Measurements from ENCODE around the gene CD99.

The CD99 gene

GRCh38 chrX:2697741-2698299, 6.7 kb downstream of the CD99 start:
- DNase-seq (ENCODE audit: low read depth in 2 of 2, low spot score in 1 of 2) = no peak

- DNase-seq (ENCODE audit: low read depth in 2 of 2, low spot score in 1 of 2) = no peak
Observed at GRCh38 chrX:2698604-2699003, 7.5 kb downstream of the CD99 start.

- no peak for DNase-seq (ENCODE audit: low read depth in 2 of 2, low spot score in 1 of 2)
Observed at GRCh38 chrX:2699959-2700358, 8.9 kb downstream of the CD99 start.

GRCh38 chrX:2700405-2701320, 9.6 kb downstream of the CD99 start:
- DNase-seq (ENCODE audit: low read depth in 2 of 2, low spot score in 1 of 2) = no peak

GRCh38 chrX:2701600-2701999, 10.5 kb downstream of the CD99 start:
- DNase-seq (ENCODE audit: low read depth in 2 of 2, low spot score in 1 of 2) = no peak

GRCh38 chrX:2703991-2704369, 12.9 kb downstream of the CD99 start:
- DNase-seq (ENCODE audit: low read depth in 2 of 2, low spot score in 1 of 2) = no peak

- DNase-seq (ENCODE audit: low read depth in 2 of 2, low spot score in 1 of 2) = no peak
Observed at GRCh38 chrX:2705046-2705832, 14.1 kb downstream of the CD99 start.

GRCh38 chrX:2707334-2707760, 16.3 kb downstream of the CD99 start:
- DNase-seq (ENCODE audit: low read depth in 2 of 2, low spot score in 1 of 2) = peak in 1 of 2 donors; percentile 40

GRCh38 chrX:2708021-2708420, 16.9 kb downstream of the CD99 start:
- DNase-seq (ENCODE audit: low read depth in 2 of 2, low spot score in 1 of 2) = no peak

GRCh38 chrX:2708592-2709188, 17.6 kb downstream of the CD99 start:
- DNase-seq (ENCODE audit: low read depth in 2 of 2, low spot score in 1 of 2) = no peak

- DNase-seq (ENCODE audit: low read depth in 2 of 2, low spot score in 1 of 2) = no peak
Observed at GRCh38 chrX:2709556-2709955, 18.5 kb downstream of the CD99 start.

- no peak for DNase-seq (ENCODE audit: low read depth in 2 of 2, low spot score in 1 of 2)
Observed at GRCh38 chrX:2710041-2710840, 19.1 kb downstream of the CD99 start.

GRCh38 chrX:2711441-2711840, 20.3 kb downstream of the CD99 start:
- DNase-seq (ENCODE audit: low read depth in 2 of 2, low spot score in 1 of 2) = no peak

GRCh38 chrX:2712428-2712827, 21.3 kb downstream of the CD99 start:
- DNase-seq (ENCODE audit: low read depth in 2 of 2, low spot score in 1 of 2) = no peak

GRCh38 chrX:2712890-2713840, 22.1 kb downstream of the CD99 start:
- DNase-seq (ENCODE audit: low read depth in 2 of 2, low spot score in 1 of 2) = no peak

- DNase-seq (ENCODE audit: low read depth in 2 of 2, low spot score in 1 of 2) = no peak
Observed at GRCh38 chrX:2714551-2714950, 23.5 kb downstream of the CD99 start.

GRCh38 chrX:2715066-2715600, 24.0 kb downstream of the CD99 start:
- no peak for DNase-seq (ENCODE audit: low read depth in 2 of 2, low spot score in 1 of 2)

GRCh38 chrX:2717312-2717711, 26.2 kb downstream of the CD99 start:
- DNase-seq (ENCODE audit: low read depth in 2 of 2, low spot score in 1 of 2) = no peak

GRCh38 chrX:2718821-2719220, 27.7 kb downstream of the CD99 start:
- DNase-seq (ENCODE audit: low read depth in 2 of 2, low spot score in 1 of 2) = no peak
